Activated T-helper 2 cell treated with anti-CD3 and anti-CD28 coated beads, Interferon-gamma antibody, Interleukin-2, Interleukin-4, amounts not matched to agents 10 μg/mL and 5 μg/mL and 100 μg/mL, durations not matched to agents 14 hours and 24 hours and 36 hours (primary cell): Measurements from ENCODE around the gene ACCS. TPM values are rescaled to one million over a fixed set of nuclear protein-coding genes. Genes with fewer than 3 reads are reported as not detected.

Source experiments
- DNase-seq: peaks from one replicate; pipeline ENCODE4 v3.0.0; 2021; ENCODE audit warnings: low spot score
- H3K27ac Mint-ChIP-seq: one replicate; pipeline ENCODE4 v1.8.0; 2021; ENCODE audit warnings: mixed read lengths
- H3K27me3 Mint-ChIP-seq: one replicate; pipeline ENCODE4 v1.8.0; 2021; ENCODE audit warnings: low read depth, mixed read lengths
- H3K36me3 Mint-ChIP-seq: one replicate; pipeline ENCODE4 v1.8.0; 2021; ENCODE audit warnings: low read depth, mixed read lengths
- H3K4me1 Mint-ChIP-seq: one replicate; pipeline ENCODE4 v1.8.0; 2021; ENCODE audit warnings: low read depth, mixed read lengths
- H3K4me3 Mint-ChIP-seq: one replicate; pipeline ENCODE4 v1.8.0; 2021; ENCODE audit warnings: low read depth, mild to moderate bottlenecking, moderate library complexity, mixed read lengths
- H3K9me3 Mint-ChIP-seq: one replicate; pipeline ENCODE4 v1.8.0; 2021; ENCODE audit warnings: mixed read lengths
- intact Hi-C: fragments of 100-400 bp; cut with micrococcal nuclease; formaldehyde crosslinking; loops from one replicate; pipeline ENCODE4 v1.15.1; 2023
- total RNA-seq: library from RNA; stranded (reverse); gene quantifications from 2 replicates; pipeline ENCODE4 v1.2.3, GENCODE V29; 2022

Gene ACCS
- total RNA-seq, 1 donor from 2014 or later: 22.8 TPM

GRCh38 chr11:44051171-44051570 lies 14.9 kb upstream of the ACCS start:
- DNase-seq: no peak
- Mint-ChIP-seq H3K4me1 (no peaks in the 10 kb centered on the region), H3K27me3 (peaks cover 8% of the 10 kb centered on the region), H3K36me3 (no peaks in the 10 kb centered on the region), H3K27ac (no peak overlapping the region), H3K9me3 (no peaks in the 10 kb centered on the region), H3K4me3 (no peak overlapping the region)
- intact Hi-C loops: no loop called here

- Mint-ChIP-seq H3K36me3 (no peaks in the 10 kb centered on the region), H3K4me3 (no peak overlapping the region)
- intact Hi-C loops: no loop called here
Measured at GRCh38 chr11:44057340-44057739, 8.7 kb upstream of the ACCS start.

GRCh38 chr11:44058275-44058674 lies 7.8 kb upstream of the ACCS start:
- intact Hi-C loops: no loop called here
- no peaks in the 10 kb centered on the region for H3K36me3 Mint-ChIP-seq
- DNase-seq: no peak
- no peaks in the 10 kb centered on the region for H3K9me3 Mint-ChIP-seq
- no peak overlapping the region for H3K4me3 Mint-ChIP-seq
- H3K4me1 Mint-ChIP-seq: peaks cover 7% of the 10 kb centered on the region
- no peaks in the 10 kb centered on the region for H3K27me3 Mint-ChIP-seq
- no peak overlapping the region for H3K27ac Mint-ChIP-seq

More at GRCh38 chr11:44057340-44057739, 8.7 kb upstream of the ACCS start:
- Mint-ChIP-seq H3K4me1 (no peaks in the 10 kb centered on the region), H3K9me3 (no peaks in the 10 kb centered on the region), H3K27me3 (no peaks in the 10 kb centered on the region), H3K27ac (no peak overlapping the region)
- DNase-seq: no peak

GRCh38 chr11:44065161-44065661 lies 859 bp upstream of the ACCS start:
- DNase-seq: no peak
- intact Hi-C loops: no loop called here
- Mint-ChIP-seq H3K36me3 (peaks cover 21% of the 10 kb centered on the region), H3K4me3 (peak overlapping the region; percentile 87), H3K4me1 (peaks cover 36% of the 10 kb centered on the region), H3K9me3 (no peaks in the 10 kb centered on the region), H3K27ac (peak overlapping the region; percentile 95), H3K27me3 (no peaks in the 10 kb centered on the region)

GRCh38 chr11:44066732-44067141 lies 667 bp downstream of the ACCS start:
- Mint-ChIP-seq H3K27me3 (no peaks in the 10 kb centered on the region), H3K36me3 (peaks cover 25% of the 10 kb centered on the region), H3K27ac (peak overlapping the region; percentile 95), H3K4me1 (peaks cover 36% of the 10 kb centered on the region), H3K4me3 (peak overlapping the region; percentile 87), H3K9me3 (no peaks in the 10 kb centered on the region)
- intact Hi-C loops: loop anchor here (2.0 kb wide), 1 partner anchor 28 kb away; the partner anchor contains the start of gene EXT2
- no peak for DNase-seq

GRCh38 chr11:44067266-44067665 lies 1.2 kb downstream of the ACCS start:
- peaks cover 25% of the 10 kb centered on the region for H3K36me3 Mint-ChIP-seq
- H3K4me3 Mint-ChIP-seq: peak overlapping the region; percentile 87
- H3K27me3 Mint-ChIP-seq: no peaks in the 10 kb centered on the region
- DNase-seq: no peak
- H3K9me3 Mint-ChIP-seq: no peaks in the 10 kb centered on the region
- peak overlapping the region; percentile 95 for H3K27ac Mint-ChIP-seq
- intact Hi-C loops: loop anchor here (2.0 kb wide), 1 partner anchor 28 kb away; the partner anchor contains the start of gene EXT2
- H3K4me1 Mint-ChIP-seq: peaks cover 36% of the 10 kb centered on the region

- Mint-ChIP-seq H3K4me3 (no peak overlapping the region), H3K36me3 (peaks cover 27% of the 10 kb centered on the region), H3K9me3 (no peaks in the 10 kb centered on the region), H3K4me1 (peaks cover 30% of the 10 kb centered on the region), H3K27ac (no peak overlapping the region), H3K27me3 (no peaks in the 10 kb centered on the region)
- intact Hi-C loops: no loop called here
- DNase-seq: no peak
Measured at GRCh38 chr11:44068180-44068579, 2.1 kb downstream of the ACCS start.

GRCh38 chr11:44071157-44071556 lies 5.1 kb downstream of the ACCS start:
- intact Hi-C loops: no loop called here
- no peak for DNase-seq
- Mint-ChIP-seq H3K27me3 (no peaks in the 10 kb centered on the region), H3K27ac (no peak overlapping the region), H3K9me3 (no peaks in the 10 kb centered on the region), H3K36me3 (peaks cover 37% of the 10 kb centered on the region), H3K4me3 (no peak overlapping the region), H3K4me1 (peaks cover 25% of the 10 kb centered on the region)

GRCh38 chr11:44072757-44073658 lies 6.9 kb downstream of the ACCS start:
- H3K4me3 Mint-ChIP-seq: no peak overlapping the region
- peaks cover 31% of the 10 kb centered on the region for H3K36me3 Mint-ChIP-seq
- peaks cover 11% of the 10 kb centered on the region for H3K4me1 Mint-ChIP-seq
- H3K27me3 Mint-ChIP-seq: no peaks in the 10 kb centered on the region
- intact Hi-C loops: no loop called here
- no peaks in the 10 kb centered on the region for H3K9me3 Mint-ChIP-seq
- no peak overlapping the region for H3K27ac Mint-ChIP-seq
- no peak for DNase-seq

GRCh38 chr11:44078794-44079193 lies 12.7 kb downstream of the ACCS start:
- intact Hi-C loops: no loop called here
- Mint-ChIP-seq H3K36me3 (peaks cover 21% of the 10 kb centered on the region), H3K27ac (no peak overlapping the region), H3K9me3 (no peaks in the 10 kb centered on the region), H3K4me3 (no peak overlapping the region), H3K4me1 (peaks cover 3% of the 10 kb centered on the region), H3K27me3 (no peaks in the 10 kb centered on the region)
- DNase-seq: no peak

GRCh38 chr11:44079376-44079775 lies 13.3 kb downstream of the ACCS start:
- DNase-seq: no peak
- Mint-ChIP-seq H3K4me1 (peaks cover under 1% of the 10 kb centered on the region), H3K27me3 (no peaks in the 10 kb centered on the region), H3K4me3 (no peak overlapping the region), H3K27ac (no peak overlapping the region), H3K9me3 (peaks cover 5% of the 10 kb centered on the region), H3K36me3 (peaks cover 27% of the 10 kb centered on the region)
- intact Hi-C loops: no loop called here

GRCh38 chr11:44080951-44081350 lies 14.9 kb downstream of the ACCS start:
- H3K27ac Mint-ChIP-seq: no peak overlapping the region
- H3K9me3 Mint-ChIP-seq: peaks cover 11% of the 10 kb centered on the region
- intact Hi-C loops: no loop called here
- H3K4me1 Mint-ChIP-seq: no peaks in the 10 kb centered on the region
- no peak for DNase-seq
- H3K27me3 Mint-ChIP-seq: no peaks in the 10 kb centered on the region
- H3K36me3 Mint-ChIP-seq: peaks cover 27% of the 10 kb centered on the region
- H3K4me3 Mint-ChIP-seq: no peak overlapping the region

GRCh38 chr11:44082645-44083044 lies 16.6 kb downstream of the ACCS start:
- no peak for DNase-seq
- Mint-ChIP-seq H3K36me3 (peaks cover 40% of the 10 kb centered on the region), H3K27me3 (no peaks in the 10 kb centered on the region), H3K4me3 (no peak overlapping the region), H3K4me1 (peaks cover 2% of the 10 kb centered on the region), H3K9me3 (peaks cover 11% of the 10 kb centered on the region), H3K27ac (no peak overlapping the region)
- intact Hi-C loops: no loop called here
